Smooth muscle cell (in vitro differentiated cells): ENCODE measurements around the gene ABCF3. TPM values are rescaled to one million over a fixed set of nuclear protein-coding genes. Genes with fewer than 3 reads are reported as not detected.

Experiments used
- DNase-seq: peaks from one replicate; lab custom pipeline; 2025; ENCODE audit not compliant: unreplicated experiment; lab: John Stamatoyannopoulos, UW
- H2AFZ ChIP-seq: fragments of 200-600 bp; sonication (generic); 2 replicates; pipeline ENCODE4 v1.6.0; 2016; ENCODE audit warnings: antibody characterized with exemption, low read depth, mild to moderate bottlenecking
- H3F3A ChIP-seq: fragments of 200-600 bp; sonication (generic); 2 replicates; pipeline ENCODE4 v1.6.0; 2017; ENCODE audit warnings: antibody characterized with exemption, low read depth
- H3K27ac ChIP-seq: fragments of 200-600 bp; sonication (generic); 2 replicates; pipeline ENCODE4 v1.5.1; 2016; ENCODE audit warnings: low read depth, mild to moderate bottlenecking
- H3K27me3 ChIP-seq: fragments of 200-600 bp; sonication (generic); 2 replicates; pipeline ENCODE4 v1.6.1; 2016; ENCODE audit warnings: low read depth, mild to moderate bottlenecking
- H3K36me3 ChIP-seq: fragments of 200-600 bp; sonication (generic); 2 replicates; pipeline ENCODE4 v1.5.1; 2016; ENCODE audit warnings: low read depth
- H3K4me1 ChIP-seq: fragments of 200-600 bp; sonication (generic); 2 replicates; pipeline ENCODE4 v1.5.1; 2016; ENCODE audit warnings: low read depth
- H3K4me2 ChIP-seq: fragments of 200-600 bp; sonication (generic); 2 replicates; pipeline ENCODE4 v1.6.0; 2016; ENCODE audit warnings: mild to moderate bottlenecking
- H3K4me3 ChIP-seq: fragments of 200-600 bp; sonication (generic); 2 replicates; pipeline ENCODE4 v1.5.1; 2016; ENCODE audit warnings: mild to moderate bottlenecking
- H3K79me2 ChIP-seq: fragments of 200-600 bp; sonication (generic); 2 replicates; pipeline ENCODE4 v1.6.0; 2016; ENCODE audit warnings: low read depth, mild to moderate bottlenecking
- H3K9ac ChIP-seq: fragments of 200-600 bp; sonication (generic); 2 replicates; pipeline ENCODE4 v1.6.0; 2016; ENCODE audit warnings: low read depth
- H3K9me3 ChIP-seq: fragments of 200-600 bp; sonication (generic); replicated peaks from 2 replicates; pipeline ENCODE4 v1.5.1; 2016; ENCODE audit warnings: low read depth
- H4K20me1 ChIP-seq: fragments of 200-600 bp; sonication (generic); 2 replicates; pipeline ENCODE4 v1.6.0; 2016; ENCODE audit warnings: low read depth
- CTCF ChIP-seq: fragments of 200-600 bp; sonication (generic); IDR thresholded peaks from 2 replicates; pipeline ENCODE4 v1.5.1; 2017; ENCODE audit warnings: borderline replicate concordance, mild to moderate bottlenecking, antibody characterized with exemption; ENCODE audit not compliant: insufficient read depth, poor library complexity, severe bottlenecking
- WGBS: methylation state at CpG from one replicate; pipeline ENCODE4 v1.1.7; 2016; ENCODE audit warnings: low lambda C conversion rate; 5-methylcytosine and 5-hydroxymethylcytosine counted together
- polyA plus RNA-seq: library from polyadenylated mRNA; unstranded; fragments of >200 nt; fragmentation: Nextera tagmentation; extraction: Ambion mirVana; gene quantifications from 2 replicates; pipeline ENCODE4 v1.2.1, GENCODE V29; 2016
- total RNA-seq: library from RNA; depleted of rRNA; stranded (reverse); fragments of >200 nt; gene quantifications from 2 replicates; pipeline ENCODE4 v1.2.3, GENCODE V29; 2014

ABCF3 gene
- total and polyA plus RNA-seq, 2 experiments from 2014 or later: 34.6 to 46.3 TPM

GRCh38 chr3:184175506-184175905 lies 10.5 kb upstream of the ABCF3 start:
- peak overlapping the region; percentile 99 for H3K4me3 ChIP-seq
- H3K27me3 ChIP-seq: no peaks in the 10 kb centered on the region
- H3K27ac ChIP-seq: peak overlapping the region; percentile 94
- H3F3A ChIP-seq: peaks cover 62% of the 10 kb centered on the region
- no peak for DNase-seq
- H3K79me2 ChIP-seq: peaks cover 45% of the 10 kb centered on the region
- H3K9ac ChIP-seq: peak overlapping the region; percentile 99
- no peaks in the 10 kb centered on the region for H3K36me3 ChIP-seq
- H3K4me2 ChIP-seq: peak overlapping the region; percentile 98
- no peak overlapping the region for H2AFZ ChIP-seq
- no peak for TF ChIP-seq CTCF
- H3K9me3 ChIP-seq: no peaks in the 10 kb centered on the region
- 5% methylated on average over 8 of the region's 8 CpGs for WGBS
- H3K4me1 ChIP-seq: peaks cover 24% of the 10 kb centered on the region
- peaks cover 45% of the 10 kb centered on the region for H4K20me1 ChIP-seq

- Histone ChIP-seq H3K4me2 (peak overlapping the region; percentile 98), H3K36me3 (peaks cover 2% of the 10 kb centered on the region), H3K27ac (peak overlapping the region; percentile 94), H3K4me3 (peak overlapping the region; percentile 99), H3K79me2 (peaks cover 49% of the 10 kb centered on the region), H4K20me1 (peaks cover 48% of the 10 kb centered on the region), H2AFZ (no peak overlapping the region), H3F3A (peaks cover 66% of the 10 kb centered on the region), H3K9ac (peak overlapping the region; percentile 99), H3K9me3 (no peaks in the 10 kb centered on the region), H3K4me1 (peaks cover 24% of the 10 kb centered on the region), H3K27me3 (no peaks in the 10 kb centered on the region)
- WGBS: 7% methylated on average over 3 of the region's 3 CpGs
- no peak for DNase-seq
- no peak for TF ChIP-seq CTCF
Measured at GRCh38 chr3:184175981-184176376, 10.0 kb upstream of the ABCF3 start.

- no peak overlapping the region for H2AFZ ChIP-seq
- H3K4me3 ChIP-seq: peak overlapping the region; percentile 99
- 11% methylated on average over 19 of the region's 19 CpGs for WGBS
- peaks cover 51% of the 10 kb centered on the region for H4K20me1 ChIP-seq
- H3K4me1 ChIP-seq: peaks cover 24% of the 10 kb centered on the region
- H3F3A ChIP-seq: peaks cover 67% of the 10 kb centered on the region
- peak overlapping the region; percentile 98 for H3K4me2 ChIP-seq
- H3K27me3 ChIP-seq: no peaks in the 10 kb centered on the region
- H3K9me3 ChIP-seq: no peaks in the 10 kb centered on the region
- peak overlapping the region; percentile 99 for H3K9ac ChIP-seq
- peaks cover 8% of the 10 kb centered on the region for H3K36me3 ChIP-seq
- peaks cover 56% of the 10 kb centered on the region for H3K79me2 ChIP-seq
- TF ChIP-seq CTCF: no peak
- peak overlapping the region; percentile 94 for H3K27ac ChIP-seq
- DNase-seq: peak; percentile 72
Measured at GRCh38 chr3:184176377-184177330, 9.3 kb upstream of the ABCF3 start.
